T-cell (primary cell): ENCODE measurements around the gene ANXA2R. TPM values are rescaled to one million over a fixed set of nuclear protein-coding genes. Genes with fewer than 3 reads are reported as not detected.

Experiments used
- ATAC-seq, 4 experiments: fragments of 200-7000 bp in 3 of 4; fragments of 150-1000 bp in 1 of 4; cut with Tn5 transposase; replicated peaks in 1 of 4; 1 replicate in 3 of 4; 2 replicates in 1 of 4; pipeline ENCODE4 v1.10.0; 2021; ENCODE audit warnings: moderate library complexity in 3 of 4, mild to moderate bottlenecking in 2 of 4, moderate number of reproducible peaks in 1 of 4
- CTCF ChIA-PET, 2 donors: fragments of 300-600 bp; sonication (Branson Sonifier 250); formaldehyde crosslinking; loops; one replicate each; lab custom pipeline; 2022; ENCODE audit warnings: antibody characterized with exemption in 2 of 2; lab: Charles Lee
- POLR2A ChIA-PET, 2 donors: fragments of 300-600 bp; sonication (Branson Sonifier 250); formaldehyde crosslinking; loops; one replicate each; lab custom pipeline; 2022; ENCODE audit warnings: antibody characterized with exemption in 2 of 2; lab: Charles Lee
- DNase-seq, 35 experiments: peaks; one replicate each; pipeline versions ENCODE4 v3.0.0 to v3.0.0-alpha.2; 2013 to 2023
- H3K27ac ChIP-seq: one replicate; pipeline ENCODE4 v1.5.1; 2013; ENCODE audit warnings: low read length
- H3K27me3 ChIP-seq, 2 experiments: replicated peaks in 1 of 2; 1 replicate in 1 of 2; 2 replicates in 1 of 2; pipeline versions ENCODE4 v1.6.1 to v1.7.0; 2013; ENCODE audit warnings: low read length in 1 of 2, mixed read lengths in 1 of 2; ENCODE audit not compliant: control insufficient read depth in 2 of 2, insufficient read depth in 2 of 2; ENCODE audit errors: extremely low read depth in 1 of 2
- H3K36me3 ChIP-seq, 2 donors: 1 replicate in 1 of 2; 2 replicates in 1 of 2; pipeline versions ENCODE4 v1.6.1 to v1.7.0; 2013; ENCODE audit warnings: low read length in 1 of 2; ENCODE audit not compliant: control insufficient read depth in 2 of 2, insufficient read depth in 1 of 2; ENCODE audit errors: extremely low read depth in 1 of 2
- H3K4me1 ChIP-seq, 2 experiments: 1 replicate in 1 of 2; 2 replicates in 1 of 2; pipeline versions ENCODE4 v1.6.1 to v1.7.0; 2013; ENCODE audit warnings: low read length in 2 of 2, mixed read lengths in 1 of 2; ENCODE audit not compliant: insufficient read depth in 2 of 2, control insufficient read depth in 1 of 2; ENCODE audit errors: extremely low read depth in 1 of 2
- H3K4me3 ChIP-seq, 2 donors: 1 replicate in 1 of 2; 2 replicates in 1 of 2; pipeline versions ENCODE4 v1.5.1 to v1.7.0; 2013; ENCODE audit warnings: mild to moderate bottlenecking in 2 of 2, low read length in 1 of 2, moderate library complexity in 1 of 2; ENCODE audit not compliant: control insufficient read depth in 1 of 2; ENCODE audit errors: extremely low read depth in 1 of 2
- H3K9me3 ChIP-seq: 2 replicates; pipeline ENCODE4 v1.7.0; 2013
- H3K27ac Mint-ChIP-seq, 2 donors: one replicate each; pipeline ENCODE4 v1.8.0; 2020 to 2021; ENCODE audit warnings: mild to moderate bottlenecking in 2 of 2, mixed read lengths in 2 of 2
- H3K27me3 Mint-ChIP-seq, 2 donors: one replicate each; pipeline ENCODE4 v1.8.0; 2021 to 2022; ENCODE audit warnings: mixed read lengths in 2 of 2
- H3K36me3 Mint-ChIP-seq: one replicate; pipeline ENCODE4 v1.8.0; 2021; ENCODE audit warnings: mixed read lengths
- H3K4me1 Mint-ChIP-seq, 3 donors: one replicate each; pipeline ENCODE4 v1.8.0; 2020 to 2022; ENCODE audit warnings: mixed read lengths in 3 of 3, mild to moderate bottlenecking in 1 of 3
- H3K4me3 Mint-ChIP-seq, 3 donors: one replicate each; pipeline ENCODE4 v1.8.0; 2020 to 2022; ENCODE audit warnings: mild to moderate bottlenecking in 3 of 3, mixed read lengths in 3 of 3, moderate library complexity in 3 of 3
- H3K9me3 Mint-ChIP-seq, 3 donors: one replicate each; pipeline ENCODE4 v1.8.0; 2020 to 2022; ENCODE audit warnings: mixed read lengths in 3 of 3
- WGBS: methylation state at CpG from one replicate; pipeline ENCODE4 v1.1.5; 2013; ENCODE audit warnings: missing lambda C conversion rate; ENCODE audit not compliant: insufficient coverage; 5-methylcytosine and 5-hydroxymethylcytosine counted together
- total RNA-seq, 35 experiments: library from RNA in 6 of 35; stranded (reverse) in 6 of 35; fragments of 120-200 nt in 1 of 35; gene quantifications; one replicate each; pipeline versions ENCODE4 v1.2.1 to v1.2.4 and lab custom pipeline; 2013 to 2026

The ANXA2R gene
- total RNA-seq, 5 donors from 2014 or later (not counting 1 experiment from before 2014, with no cell fraction given): 47.8 to 64.1 (median 53.1) TPM

DNA sequence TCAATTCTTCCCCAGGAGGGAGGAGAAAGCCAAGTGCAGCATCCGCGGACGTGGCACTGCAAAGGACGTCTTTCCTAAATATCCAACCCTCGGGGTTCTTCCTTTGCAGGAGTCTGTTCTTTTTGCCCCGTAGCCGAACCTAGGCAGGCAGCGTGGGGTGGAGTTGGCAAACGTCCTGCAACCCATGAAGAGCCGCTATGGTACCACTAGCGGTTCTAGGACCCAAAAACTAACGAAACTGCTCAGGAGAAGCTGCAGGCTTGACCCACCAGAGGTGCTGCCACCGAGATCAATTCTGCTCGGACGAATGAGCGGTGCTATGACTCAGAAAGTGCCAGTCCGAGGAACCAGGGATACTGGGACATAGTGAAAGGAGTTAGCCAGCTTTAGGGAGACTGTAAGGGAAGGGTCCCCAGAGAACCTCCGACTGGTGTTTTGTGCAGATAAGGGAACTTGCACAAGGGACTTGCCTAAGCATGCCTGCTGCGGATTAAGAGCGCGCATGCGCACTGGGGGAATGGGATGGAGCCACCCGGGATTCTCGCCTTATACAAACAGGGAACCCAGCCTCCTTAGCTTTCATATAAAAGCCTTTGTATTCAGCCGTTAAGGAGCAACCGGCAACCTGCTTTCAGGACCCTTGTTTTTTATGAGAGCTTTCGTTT lies 32.7 kb downstream of the ANXA2R start:
- Mint-ChIP-seq H3K27me3 (no peaks in the 10 kb centered on the region), H3K27ac (peak overlapping the region; percentile 96 to 99), H3K9me3 (no peaks in the 10 kb centered on the region), H3K4me3 (peak overlapping the region; percentile 85 to 87 (median 85)), H3K36me3 (no peaks in the 10 kb centered on the region), H3K4me1 (peaks cover 38 to 51% (median 41%) of the 10 kb centered on the region in 3 donors)
- DNase-seq: peak in 33 of 35 experiments; percentile 33 to 88 (median 71)
- Histone ChIP-seq H3K36me3 (no peaks in the 10 kb centered on the region), H3K4me3 (peak overlapping the region; percentile 54 to 97), H3K4me1 (peaks cover 22 to 34% of the 10 kb centered on the region in 2 experiments), H3K9me3 (no peaks in the 10 kb centered on the region), H3K27me3 (no peaks in the 10 kb centered on the region), H3K27ac (peak overlapping the region; percentile 87)
- 7% methylated on average over 19 of the region's 27 CpGs for WGBS
- peak; percentile 37 to 47 (median 42) for ATAC-seq
- POLR2A ChIA-PET: interaction anchor here (0.5 to 4.7 kb wide), 20 partner anchors 8 to 114 kb away, joined by 3 to 128 read pairs (median 6); no protein-coding TSS in a partner anchor
- CTCF ChIA-PET: interaction anchor here (0.7 to 4.9 kb wide), 16 partner anchors 8 to 477 kb away, joined by 3 to 97 read pairs (median 10); partner anchors contain the start of genes TMEM267 (in 1 of the 2) and ZNF131 (in 1 of the 2)

DNA sequence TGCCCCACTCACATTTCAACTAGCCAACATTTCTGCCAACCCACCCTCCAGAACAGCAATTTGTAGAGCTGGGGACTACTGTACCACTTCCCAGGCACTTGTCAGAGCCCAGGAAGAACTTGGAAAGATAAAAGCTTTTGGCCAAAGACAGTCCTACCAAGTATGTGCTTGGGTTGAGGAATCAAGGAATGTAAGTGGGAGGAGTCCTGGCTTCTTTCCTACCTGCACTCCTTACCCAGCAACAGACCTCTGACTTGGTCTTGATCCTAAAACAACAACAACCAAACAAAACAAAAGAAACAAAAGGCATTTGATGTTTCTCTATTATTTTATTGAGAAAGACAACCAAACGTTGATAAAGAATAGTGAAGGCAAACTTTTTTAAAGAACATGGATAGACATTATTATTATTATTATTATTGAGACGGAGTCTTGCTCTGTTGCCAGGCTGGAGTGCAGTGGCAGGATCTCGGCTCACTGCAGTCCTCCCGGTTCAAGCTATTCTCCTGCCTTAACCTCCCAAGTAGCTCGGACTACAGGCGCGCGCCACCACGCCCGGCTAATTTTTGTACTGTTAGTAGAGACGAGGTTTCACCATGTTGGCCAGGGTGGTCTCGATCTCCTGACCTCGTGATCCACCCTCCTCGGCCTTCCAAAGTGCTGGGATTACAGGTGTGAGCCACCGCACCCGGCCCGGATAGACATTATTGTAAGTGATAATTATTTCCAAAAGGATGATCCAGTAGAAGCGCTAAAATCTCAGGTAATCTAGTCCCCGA lies 33.5 kb downstream of the ANXA2R start:
- POLR2A ChIA-PET: interaction anchor here (0.5 to 4.7 kb wide), 10 partner anchors 11 to 59 kb away, joined by 3 to 128 read pairs (median 16); no protein-coding TSS in a partner anchor
- Mint-ChIP-seq H3K27me3 (no peaks in the 10 kb centered on the region), H3K4me3 (peak overlapping the region; percentile 85 to 87 (median 85)), H3K9me3 (no peaks in the 10 kb centered on the region), H3K4me1 (peaks cover 37 to 50% (median 38%) of the 10 kb centered on the region in 3 donors), H3K27ac (peak overlapping the region; percentile 96 to 99), H3K36me3 (no peaks in the 10 kb centered on the region)
- Histone ChIP-seq H3K4me3 (peak overlapping the region; percentile 54 to 97), H3K9me3 (no peaks in the 10 kb centered on the region), H3K4me1 (peaks cover 22 to 34% of the 10 kb centered on the region in 2 experiments), H3K27ac (peak overlapping the region; percentile 87), H3K27me3 (no peaks in the 10 kb centered on the region), H3K36me3 (no peaks in the 10 kb centered on the region)
- DNase-seq (no peak), ATAC-seq (no peak)
- CTCF ChIA-PET: interaction anchor here (0.6 to 4.9 kb wide), 12 partner anchors 11 to 478 kb away, joined by 3 to 97 read pairs (median 10); no protein-coding TSS in a partner anchor
- 95% methylated on average over 4 of the region's 19 CpGs for WGBS

DNA sequence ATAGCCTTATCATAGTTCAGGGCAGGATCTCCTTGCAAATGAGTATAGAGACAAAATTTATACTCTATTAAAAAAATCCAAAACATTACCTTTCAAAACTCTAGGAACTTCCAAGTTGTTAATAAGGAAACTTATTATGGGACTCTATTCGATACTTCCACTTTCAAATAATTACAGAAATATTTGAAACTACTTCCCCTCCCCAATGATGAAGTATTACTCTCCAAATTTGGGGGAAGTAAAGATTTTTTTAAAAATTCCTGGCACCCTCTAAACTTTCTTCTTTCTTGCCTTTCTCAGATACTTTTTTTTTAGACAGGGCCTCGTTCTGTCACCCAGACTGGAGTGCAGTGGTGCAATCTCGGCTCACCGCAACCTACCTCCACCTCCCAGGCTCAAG lies 35.1 kb downstream of the ANXA2R start:
- WGBS: 83% methylated on average over 1 of the region's 4 CpGs
- ChIA-PET POLR2A (no interaction called here), CTCF (no interaction called here)
- H3K4me1 Mint-ChIP-seq: peaks cover 26 to 37% (median 33%) of the 10 kb centered on the region in 3 donors
- Histone ChIP-seq H3K27me3 (no peaks in the 10 kb centered on the region), H3K36me3 (no peaks in the 10 kb centered on the region), H3K9me3 (no peaks in the 10 kb centered on the region), H3K27ac (no peak overlapping the region), H3K4me1 (peaks cover 11 to 27% of the 10 kb centered on the region in 2 experiments), H3K4me3 (no peak overlapping the region)
- no peak for DNase-seq
- no peaks in the 10 kb centered on the region for H3K36me3 Mint-ChIP-seq
- H3K27ac Mint-ChIP-seq: no peak overlapping the region
- no peak overlapping the region for H3K4me3 Mint-ChIP-seq
- no peak for ATAC-seq
- peaks cover 0 to 2% of the 10 kb centered on the region in 2 donors for H3K27me3 Mint-ChIP-seq
- no peaks in the 10 kb centered on the region for H3K9me3 Mint-ChIP-seq

DNA sequence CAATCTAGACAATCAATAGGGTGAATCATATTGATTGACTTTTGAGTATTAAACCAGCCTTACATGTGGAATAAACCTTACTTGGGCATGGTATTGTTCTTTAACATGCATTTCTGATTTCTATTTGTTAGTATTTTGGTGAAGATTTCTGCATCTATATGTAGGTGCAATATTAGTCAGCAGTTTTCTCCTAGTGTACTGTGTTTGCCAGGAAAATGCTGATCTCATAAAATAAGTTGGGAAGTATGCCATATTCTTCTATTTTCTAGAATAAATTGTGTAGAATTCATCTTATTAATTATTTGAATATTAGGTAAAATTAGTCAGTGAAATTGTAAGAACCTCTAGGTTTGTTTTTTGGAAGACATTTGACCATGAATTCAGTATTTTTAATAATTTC lies 38.4 kb downstream of the ANXA2R start:
- Histone ChIP-seq H3K4me3 (no peak overlapping the region), H3K27me3 (peaks cover 0 to 2% of the 10 kb centered on the region in 2 experiments), H3K27ac (no peak overlapping the region), H3K9me3 (no peaks in the 10 kb centered on the region), H3K4me1 (peaks cover 0 to 7% of the 10 kb centered on the region in 2 experiments), H3K36me3 (no peaks in the 10 kb centered on the region)
- DNase-seq (no peak), ATAC-seq (no peak)
- H3K9me3 Mint-ChIP-seq: no peaks in the 10 kb centered on the region
- peaks cover 0 to 2% of the 10 kb centered on the region in 2 donors for H3K27me3 Mint-ChIP-seq
- H3K4me1 Mint-ChIP-seq: peaks cover 12 to 20% (median 17%) of the 10 kb centered on the region in 3 donors
- CTCF ChIA-PET: no interaction called here
- H3K36me3 Mint-ChIP-seq: no peaks in the 10 kb centered on the region
- POLR2A ChIA-PET: interaction anchor here in 1 of 2 donors (0.7 kb wide), 1 partner anchor 251 kb away, joined by 3 read pairs; no protein-coding TSS in a partner anchor
- H3K27ac Mint-ChIP-seq: no peak overlapping the region
- H3K4me3 Mint-ChIP-seq: no peak overlapping the region

DNA sequence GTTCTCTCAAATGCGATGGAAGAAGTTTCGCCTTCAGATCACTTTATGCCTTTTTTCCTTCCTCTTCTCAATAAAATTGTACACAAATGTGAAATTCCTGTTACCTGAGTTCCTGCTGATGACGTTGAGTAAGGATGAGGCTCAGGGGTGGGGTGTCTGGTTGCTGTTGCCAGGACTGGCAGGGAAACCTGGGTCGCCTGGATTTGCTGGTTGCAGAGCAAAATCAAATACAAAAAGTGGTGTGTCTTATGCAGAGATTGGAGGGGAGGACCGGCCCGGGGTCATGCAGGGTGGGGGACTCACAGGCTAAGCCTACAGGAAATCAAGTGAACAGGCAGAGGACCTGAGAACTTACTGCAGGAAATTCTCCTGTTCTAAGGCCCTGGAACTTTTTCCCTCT lies 39.2 kb downstream of the ANXA2R start:
- Mint-ChIP-seq H3K4me3 (no peak overlapping the region), H3K27ac (no peak overlapping the region), H3K27me3 (peaks cover 0 to 2% of the 10 kb centered on the region in 2 donors), H3K9me3 (no peaks in the 10 kb centered on the region), H3K36me3 (no peaks in the 10 kb centered on the region), H3K4me1 (peaks cover 12 to 23% (median 18%) of the 10 kb centered on the region in 3 donors)
- WGBS: 100% methylated on average over 1 of the region's 6 CpGs
- no peak overlapping the region for H3K27ac ChIP-seq
- no peak for DNase-seq
- CTCF ChIA-PET: no interaction called here
- POLR2A ChIA-PET: no interaction called here
- no peak for ATAC-seq
- H3K9me3 ChIP-seq: no peaks in the 10 kb centered on the region
- no peak overlapping the region for H3K4me3 ChIP-seq
- no peaks in the 10 kb centered on the region for H3K36me3 ChIP-seq
- peaks cover 0 to 11% of the 10 kb centered on the region in 2 experiments for H3K4me1 ChIP-seq
- peaks cover 0 to 2% of the 10 kb centered on the region in 2 experiments for H3K27me3 ChIP-seq
